NCI-H2196 treated with DMSO at 0.1 percent for 48 hours (cell line): ENCODE data around the gene STT3B.
"Not testable (repeated sequence)": the region's sequence is repeated elsewhere in the genome, so short reads cannot be mapped to it uniquely, and the experiment has no call there.

Experiments
- DNase-seq: peaks from one replicate; lab custom pipeline; 2025; ENCODE audit not compliant: unreplicated experiment; lab: John Stamatoyannopoulos, UW

STT3B gene

GRCh38 chr3:31590650-31591049 lies 57.9 kb downstream of the STT3B start:
- no peak for DNase-seq

- DNase-seq = no peak
Observed at GRCh38 chr3:31592764-31593163, 60.0 kb downstream of the STT3B start.

- no peak for DNase-seq
Observed at GRCh38 chr3:31596176-31596575, 63.5 kb downstream of the STT3B start.

GRCh38 chr3:31600431-31600830 lies 67.7 kb downstream of the STT3B start:
- no peak for DNase-seq

DNA sequence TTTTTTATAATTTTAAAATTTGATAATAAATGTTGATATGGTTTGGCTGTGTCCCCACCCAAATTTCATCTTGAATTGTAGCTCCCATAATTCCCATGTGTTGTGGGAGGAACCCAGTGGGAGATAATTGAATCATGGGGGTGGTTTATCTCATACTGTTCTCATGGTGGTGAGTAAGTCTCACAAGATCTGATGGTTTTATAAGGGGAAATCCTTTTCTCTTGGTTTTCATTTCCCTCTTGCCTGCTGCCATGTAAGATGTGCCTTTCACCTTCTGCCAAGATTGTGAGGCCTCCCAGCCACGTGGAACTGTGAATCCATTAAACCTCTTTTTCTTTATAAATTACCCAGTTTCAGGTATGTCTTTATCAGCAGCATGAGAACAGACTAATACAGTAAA lies 72.6 kb downstream of the STT3B start:
- DNase-seq = not testable (repeated sequence)

GRCh38 chr3:31606453-31606852 lies 73.7 kb downstream of the STT3B start:
- DNase-seq = no peak

- DNase-seq = no peak
Observed at GRCh38 chr3:31610700-31611275, 78.1 kb downstream of the STT3B start.

- DNase-seq = no peak
Observed at GRCh38 chr3:31613177-31613576, 80.5 kb downstream of the STT3B start.

DNA sequence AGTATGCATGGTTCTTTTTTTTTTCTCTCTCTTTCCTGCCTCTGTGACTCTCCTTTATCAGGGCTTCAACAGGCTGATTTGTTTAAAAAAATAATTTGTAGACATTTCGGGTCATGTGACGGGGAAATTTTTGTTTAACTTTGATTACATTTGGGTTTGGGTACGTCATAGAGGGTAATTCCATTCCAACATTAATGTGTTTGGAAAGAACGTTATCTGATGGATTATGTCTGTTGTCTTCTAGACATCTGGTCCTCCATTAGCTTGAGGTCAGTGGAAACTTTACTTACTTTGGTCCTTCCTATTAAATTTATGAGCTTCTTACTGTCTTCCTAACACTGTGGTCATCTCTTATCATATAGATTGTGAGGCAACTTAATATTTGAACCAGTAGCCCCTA lies 80.9 kb downstream of the STT3B start:
- no peak for DNase-seq

- DNase-seq = no peak
Observed at GRCh38 chr3:31614162-31614921, 81.6 kb downstream of the STT3B start.

DNA sequence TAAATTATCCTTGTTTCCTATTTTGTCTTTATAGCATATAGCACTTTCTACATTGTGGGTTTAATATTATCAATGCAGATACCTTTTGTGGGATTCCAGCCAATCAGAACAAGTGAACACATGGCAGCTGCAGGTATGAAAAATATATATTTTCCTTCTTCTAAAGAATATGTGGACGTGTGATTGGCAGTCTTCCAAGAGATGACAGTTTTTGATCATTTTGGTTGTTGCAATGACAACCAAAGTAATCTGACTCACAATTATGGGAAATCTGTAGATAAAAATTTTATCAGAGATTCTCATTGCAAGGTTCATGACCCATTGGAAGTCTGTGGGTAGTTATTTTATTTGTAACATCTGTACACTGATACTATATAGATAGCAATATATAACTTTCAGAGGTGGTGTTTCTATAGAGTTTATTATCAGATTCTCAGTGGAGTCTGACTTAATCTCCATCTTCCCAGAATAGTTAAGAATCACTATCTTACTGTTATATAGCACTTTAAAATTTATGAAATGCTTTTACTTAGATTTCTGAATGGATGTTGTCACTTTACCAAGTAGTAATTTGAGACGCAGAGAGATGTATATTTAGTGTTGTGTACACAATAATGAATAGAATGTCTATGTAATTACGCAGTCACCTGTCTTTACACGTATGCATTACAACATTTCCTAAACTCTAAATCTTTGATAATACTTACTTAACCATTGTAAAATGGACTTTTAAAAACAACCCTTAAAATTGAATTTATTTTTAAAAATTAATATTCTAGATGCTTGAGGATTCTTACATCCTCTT lies 82.5 kb downstream of the STT3B start:
- no peak for DNase-seq

DNA sequence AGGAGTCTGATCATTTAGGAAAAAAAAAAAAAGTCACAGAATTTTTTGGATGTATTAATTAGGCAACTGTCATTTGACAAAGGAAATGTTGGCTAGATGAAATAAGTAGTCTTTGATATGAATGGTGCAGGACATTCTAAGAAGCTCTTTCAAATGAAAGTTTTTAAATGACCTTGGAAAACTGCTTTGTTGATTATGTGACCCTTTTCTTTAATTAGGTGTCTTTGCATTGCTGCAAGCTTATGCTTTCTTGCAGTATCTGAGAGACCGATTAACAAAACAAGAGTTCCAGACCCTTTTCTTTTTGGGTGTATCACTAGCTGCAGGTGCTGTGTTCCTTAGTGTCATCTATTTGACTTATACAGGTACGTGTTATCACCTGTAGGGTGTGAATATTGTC lies 84.0 kb downstream of the STT3B start:
- no peak for DNase-seq

- no peak for DNase-seq
Observed at GRCh38 chr3:31620656-31621055, 87.9 kb downstream of the STT3B start.

GRCh38 chr3:31621314-31621713 lies 88.6 kb downstream of the STT3B start:
- DNase-seq = no peak

GRCh38 chr3:31622636-31623288 lies 90.0 kb downstream of the STT3B start:
- DNase-seq = no peak

DNA sequence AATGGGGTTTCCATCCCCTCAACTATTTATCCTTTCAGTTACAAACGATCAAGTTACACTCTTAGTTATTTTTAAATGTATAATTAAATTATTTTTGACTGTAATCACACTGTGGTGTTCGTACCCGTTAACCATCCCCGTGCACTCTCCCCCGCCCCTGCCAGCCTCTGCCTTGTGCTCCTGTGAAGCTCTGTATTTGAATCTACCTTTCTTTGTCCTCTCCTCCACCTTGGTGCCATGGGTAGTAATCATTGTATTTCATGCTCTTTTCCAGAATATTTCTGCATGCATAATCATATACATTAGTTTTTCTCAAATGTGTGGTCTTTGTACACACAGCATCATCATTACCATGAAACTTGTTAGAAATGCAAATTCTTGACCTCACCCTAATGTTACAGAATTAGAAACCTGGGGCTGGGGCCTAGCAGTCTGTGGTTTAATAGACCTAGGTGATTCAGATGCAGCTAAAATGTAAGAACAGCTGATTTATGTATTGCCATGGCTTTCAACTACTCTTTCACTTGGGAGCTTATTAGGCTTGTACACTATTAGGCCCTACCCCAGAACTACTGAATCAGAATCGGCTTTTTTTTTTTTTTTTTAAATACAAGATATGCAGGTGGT lies 91.5 kb downstream of the STT3B start:
- DNase-seq = no peak

DNA sequence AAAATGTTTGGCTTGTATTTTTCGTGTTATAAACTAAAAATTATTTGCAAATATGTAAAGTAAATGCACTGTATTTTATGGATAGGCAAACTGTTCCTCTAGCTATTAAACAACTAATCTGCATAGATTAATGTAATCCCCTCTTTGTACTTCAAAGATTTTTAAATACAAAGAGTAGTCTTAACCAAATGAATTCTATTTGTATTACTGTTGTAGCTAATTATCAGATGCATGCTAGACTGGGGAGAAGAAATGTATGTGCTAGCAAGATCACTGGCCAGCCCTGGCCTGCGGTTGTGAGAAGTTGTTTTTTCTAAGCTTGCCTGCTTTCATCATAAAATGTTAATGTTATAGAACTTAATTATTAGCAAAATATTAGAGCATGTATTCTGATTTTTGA lies 92.6 kb downstream of the STT3B start:
- DNase-seq = no peak

DNA sequence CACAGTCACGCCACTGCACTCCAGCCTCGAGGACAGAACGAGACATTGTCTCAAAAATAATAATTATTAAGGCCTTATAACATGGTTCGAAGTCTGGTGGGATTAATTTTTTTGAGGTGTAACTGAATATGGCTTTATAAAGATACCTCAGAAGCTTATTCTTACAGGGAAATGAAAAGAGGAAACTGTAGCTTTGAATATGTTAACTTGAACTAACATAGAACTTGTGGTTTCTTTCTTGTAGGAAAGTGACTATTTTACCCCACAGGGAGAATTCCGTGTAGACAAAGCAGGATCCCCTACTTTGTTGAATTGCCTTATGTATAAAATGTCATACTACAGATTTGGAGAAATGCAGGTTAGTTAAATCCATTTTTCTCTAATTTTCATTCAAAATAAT lies 96.3 kb downstream of the STT3B start:
- no peak for DNase-seq

DNA sequence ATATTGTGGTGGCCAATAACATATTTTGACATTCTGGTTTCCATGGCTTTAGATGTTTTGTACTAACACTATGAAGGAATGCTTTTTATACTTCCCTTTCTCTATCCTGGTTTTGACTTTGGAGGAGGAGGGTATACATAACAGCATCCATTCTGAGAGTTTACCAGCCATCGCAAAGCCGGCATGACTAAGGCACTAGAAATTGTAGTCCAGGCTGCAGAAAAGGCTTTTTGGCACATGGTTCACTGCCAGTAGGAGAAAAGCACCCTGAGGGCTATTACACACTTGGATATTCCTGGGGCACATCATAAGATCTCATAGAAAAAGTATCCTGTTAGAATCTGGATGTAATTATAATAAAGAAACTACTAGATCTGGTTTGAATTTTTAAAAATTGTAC lies 101.8 kb downstream of the STT3B start:
- no peak for DNase-seq

DNA sequence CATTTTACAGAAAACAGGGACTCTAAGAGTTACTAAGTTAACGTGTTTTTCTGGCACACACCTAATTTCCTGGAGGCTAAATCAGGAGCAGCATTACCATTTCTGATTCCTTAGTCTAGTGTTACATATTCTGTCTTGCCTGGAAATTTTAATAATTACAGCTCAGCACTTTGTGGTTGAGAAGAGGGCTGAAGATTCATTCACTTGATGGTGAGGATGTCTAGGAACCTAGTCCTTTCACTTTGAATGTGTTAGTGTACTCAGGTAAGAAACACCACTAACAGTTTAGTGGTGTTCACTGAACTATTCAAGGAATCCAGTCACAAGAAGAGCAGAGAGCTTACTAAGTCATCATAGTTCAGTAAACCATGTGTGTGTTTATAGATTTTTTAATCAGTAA lies 102.8 kb downstream of the STT3B start:
- DNase-seq = no peak

- no peak for DNase-seq
Observed at GRCh38 chr3:31636049-31636448, 103.3 kb downstream of the STT3B start.
